Brain microvascular endothelial cell (primary cell): ENCODE measurements around the gene PHF19.

ENCODE experiments used
- DNase-seq: peaks from one replicate; pipeline ENCODE4 v3.0.0-alpha.2; 2020
- H3K27ac ChIP-seq: fragments of 250-450 bp; sonication (Bioruptor Pico); 2 replicates; pipeline ENCODE4 v1.5.1; 2020; ENCODE audit warnings: mild to moderate bottlenecking, moderate library complexity
- H3K27me3 ChIP-seq: fragments of 250-450 bp; sonication (Bioruptor Pico); replicated peaks from 2 replicates; pipeline ENCODE4 v1.5.1; 2020; ENCODE audit warnings: mild to moderate bottlenecking
- H3K36me3 ChIP-seq: fragments of 250-450 bp; sonication (Bioruptor Pico); replicated peaks from 2 replicates; pipeline ENCODE4 v1.5.1; 2020; ENCODE audit warnings: mild to moderate bottlenecking
- H3K4me3 ChIP-seq: 2 replicates; pipeline ENCODE4 v1.5.1; 2011; ENCODE audit warnings: low read depth, mild to moderate bottlenecking, control low read depth, low read length, moderate library complexity
- CTCF ChIP-seq: IDR thresholded peaks from 2 replicates; pipeline ENCODE4 v1.5.1; 2011; ENCODE audit warnings: low read depth, mild to moderate bottlenecking, moderate library complexity, low read length, control low read depth, inconsistent platforms; ENCODE audit errors: missing control alignments
- in situ Hi-C: cut with HindIII; loops from 2 replicates; pipeline ENCODE4 v1.10.0; 2017; ENCODE audit warnings: low sequenced_read_pairs, low pct_ligation_motif_present

PHF19 gene

DNA sequence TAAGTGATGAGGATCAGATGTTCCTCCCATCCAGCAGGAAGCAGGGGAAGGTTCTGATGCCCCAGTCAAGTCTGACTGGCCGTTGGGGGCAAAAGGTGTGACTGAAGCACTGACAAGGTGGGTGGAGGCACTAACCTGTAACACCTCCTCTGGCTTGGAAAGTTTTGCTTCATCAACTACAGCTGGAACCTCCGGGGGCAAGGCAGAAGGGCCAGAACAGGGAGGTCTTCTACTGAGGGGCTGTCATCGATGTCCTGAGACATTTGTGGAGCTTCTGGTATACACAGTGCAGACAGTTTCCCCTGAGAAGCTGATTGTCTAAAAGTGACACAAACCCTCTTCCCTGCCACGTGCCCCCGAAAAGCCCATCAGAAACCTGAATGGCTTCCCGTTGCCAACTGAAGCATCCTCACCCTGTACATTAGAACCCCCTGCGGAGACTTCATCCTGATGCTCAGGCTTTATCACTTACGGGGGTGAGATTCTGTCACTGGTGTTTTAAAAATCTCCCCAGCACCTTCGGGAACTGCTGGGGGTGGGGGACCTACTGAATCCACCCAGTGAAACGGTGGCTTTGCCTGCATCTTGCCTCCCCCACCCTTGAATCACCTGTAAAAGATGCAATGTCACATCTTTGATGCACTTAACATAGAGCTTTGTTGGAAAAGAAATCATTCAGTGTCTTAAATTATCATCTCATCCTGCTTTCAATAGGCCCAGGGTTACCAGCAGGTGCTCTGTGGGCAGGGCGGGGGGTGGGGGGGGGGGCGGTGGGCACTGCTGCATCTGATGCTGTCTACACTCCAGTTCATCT is 25.0 kb upstream of the PHF19 start:
- H3K4me3 ChIP-seq, result no peak overlapping the region
- H3K36me3 ChIP-seq, result no peaks in the 10 kb centered on the region
- no peaks in the 10 kb centered on the region for H3K27me3 ChIP-seq
- no peak for TF ChIP-seq CTCF
- in situ Hi-C loops, result no loop called here
- no peak overlapping the region for H3K27ac ChIP-seq
- DNase-seq, result no peak

DNA sequence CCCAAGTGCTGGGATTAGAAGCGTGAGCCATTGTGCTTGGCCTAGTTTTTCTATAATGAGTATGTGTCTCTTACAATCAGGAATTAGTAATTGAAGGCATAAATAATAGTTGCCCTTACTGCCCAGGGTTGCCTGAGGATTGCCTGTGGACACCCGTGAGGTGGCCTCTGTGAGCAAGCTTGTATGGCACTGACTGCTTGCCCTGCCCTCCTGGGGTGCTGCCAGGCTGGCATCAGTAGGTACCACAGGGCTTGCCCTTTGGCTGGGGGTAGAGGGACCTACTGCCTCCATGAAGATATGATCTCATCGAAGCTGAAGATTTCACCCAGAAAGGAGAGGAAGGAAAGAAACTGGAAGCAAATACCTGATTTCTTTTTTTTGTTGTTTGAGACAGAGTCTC is 23.8 kb upstream of the PHF19 start:
- no peak for DNase-seq

DNA sequence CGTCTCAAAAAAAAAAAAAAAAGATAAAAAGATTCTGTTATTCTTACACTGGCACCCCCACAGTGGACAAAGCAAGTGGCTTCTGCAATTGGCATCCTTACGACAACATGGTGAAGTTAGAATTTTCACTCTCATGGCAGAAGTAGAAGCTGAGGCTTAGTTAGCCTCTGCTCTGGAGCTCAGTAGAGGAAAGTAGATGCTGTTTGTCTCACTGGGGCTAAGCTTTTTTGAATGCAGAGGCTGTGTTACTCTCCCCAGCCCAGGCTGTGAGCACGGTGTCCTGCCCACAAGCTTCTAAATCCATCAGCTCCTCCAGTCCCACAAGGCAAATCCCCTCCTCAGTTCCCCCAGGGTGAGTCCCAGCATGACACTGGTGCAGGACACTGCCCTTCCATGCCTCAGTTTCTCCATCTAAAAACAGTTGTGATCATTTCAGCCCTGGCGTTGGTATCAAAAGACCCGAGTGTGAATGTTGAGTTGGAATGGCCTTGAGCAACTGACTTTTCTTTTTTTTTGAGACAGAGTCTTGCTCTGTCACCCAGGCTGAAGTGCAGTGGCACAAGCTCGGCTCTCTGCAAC is 22.6 kb upstream of the PHF19 start:
- H3K4me3 ChIP-seq, result no peak overlapping the region
- H3K27me3 ChIP-seq, result no peaks in the 10 kb centered on the region
- H3K27ac ChIP-seq, result no peak overlapping the region
- no peaks in the 10 kb centered on the region for H3K36me3 ChIP-seq
- in situ Hi-C loops, result no loop called here
- no peak for TF ChIP-seq CTCF
- no peak for DNase-seq

More for the DNA sequence above, 23.8 kb upstream of the PHF19 start:
- H3K36me3 ChIP-seq, result no peaks in the 10 kb centered on the region
- H3K27me3 ChIP-seq, result no peaks in the 10 kb centered on the region
- H3K4me3 ChIP-seq, result no peak overlapping the region
- H3K27ac ChIP-seq, result no peak overlapping the region
- in situ Hi-C loops, result no loop called here
- no peak for TF ChIP-seq CTCF

DNA sequence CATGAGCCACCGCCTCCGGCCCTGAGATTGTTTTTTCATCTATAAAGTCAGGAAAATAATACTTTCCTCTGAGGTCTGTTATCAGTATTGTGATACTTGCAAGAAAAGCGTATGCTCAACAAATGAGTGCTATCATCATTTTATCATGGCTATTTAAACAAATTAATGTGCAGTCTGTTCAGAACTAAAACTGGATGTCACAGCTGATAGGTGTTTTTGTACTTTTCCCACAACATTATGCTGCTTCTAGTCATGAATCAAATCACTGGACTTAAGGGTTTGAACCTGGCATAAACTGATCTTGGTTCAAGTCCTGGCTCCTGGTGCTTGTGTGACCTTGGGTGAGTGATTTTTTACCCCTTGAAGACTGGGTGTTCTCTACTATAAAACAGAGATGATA is 21.4 kb upstream of the PHF19 start:
- Histone ChIP-seq H3K36me3 (no peaks in the 10 kb centered on the region), H3K4me3 (no peak overlapping the region), H3K27me3 (no peaks in the 10 kb centered on the region), H3K27ac (no peak overlapping the region)
- no peak for TF ChIP-seq CTCF
- DNase-seq, result no peak
- in situ Hi-C loops, result no loop called here

GRCh38 chr9:120895951-120896350 is 19.0 kb upstream of the PHF19 start:
- Histone ChIP-seq H3K36me3 (no peaks in the 10 kb centered on the region), H3K27ac (no peak overlapping the region), H3K27me3 (no peaks in the 10 kb centered on the region), H3K4me3 (no peak overlapping the region)
- no peak for DNase-seq
- in situ Hi-C loops, result no loop called here
- TF ChIP-seq CTCF, result no peak
